ENCODE measurements around the gene LRIG1.

LRIG1 gene

DNA sequence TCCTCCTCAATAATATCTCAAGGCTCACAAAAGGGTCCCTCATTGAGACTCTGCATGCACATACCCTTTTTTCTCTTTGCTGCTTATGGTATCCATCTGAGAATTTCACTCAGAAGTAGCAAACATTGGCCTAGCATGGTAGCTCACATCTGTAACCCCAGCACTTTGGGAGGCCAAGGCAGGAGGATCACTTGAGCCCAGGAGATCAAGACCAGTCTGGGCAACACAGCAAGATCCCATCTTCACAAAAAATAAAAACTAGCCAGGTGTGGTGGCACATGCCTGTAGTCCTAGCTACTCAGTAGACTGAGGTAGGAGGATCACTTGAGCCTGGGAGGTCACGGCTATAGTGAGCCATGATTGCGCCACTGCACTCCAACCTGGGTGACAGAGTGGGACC is 11.7 kb downstream of the LRIG1 start:
- DNase-seq (ENCODE audit: low read depth in 2 of 2): no peak

GRCh38 chr3:66488492-66488891 is 12.3 kb downstream of the LRIG1 start:
- no peak for DNase-seq (ENCODE audit: low read depth in 2 of 2)

GRCh38 chr3:66487465-66487864 is 13.4 kb downstream of the LRIG1 start:
- no peak for DNase-seq (ENCODE audit: low read depth in 2 of 2)

GRCh38 chr3:66486646-66487045 is 14.2 kb downstream of the LRIG1 start:
- DNase-seq (ENCODE audit: low read depth in 2 of 2): no peak

GRCh38 chr3:66486202-66486601 is 14.6 kb downstream of the LRIG1 start:
- DNase-seq (ENCODE audit: low read depth in 2 of 2): no peak

DNA sequence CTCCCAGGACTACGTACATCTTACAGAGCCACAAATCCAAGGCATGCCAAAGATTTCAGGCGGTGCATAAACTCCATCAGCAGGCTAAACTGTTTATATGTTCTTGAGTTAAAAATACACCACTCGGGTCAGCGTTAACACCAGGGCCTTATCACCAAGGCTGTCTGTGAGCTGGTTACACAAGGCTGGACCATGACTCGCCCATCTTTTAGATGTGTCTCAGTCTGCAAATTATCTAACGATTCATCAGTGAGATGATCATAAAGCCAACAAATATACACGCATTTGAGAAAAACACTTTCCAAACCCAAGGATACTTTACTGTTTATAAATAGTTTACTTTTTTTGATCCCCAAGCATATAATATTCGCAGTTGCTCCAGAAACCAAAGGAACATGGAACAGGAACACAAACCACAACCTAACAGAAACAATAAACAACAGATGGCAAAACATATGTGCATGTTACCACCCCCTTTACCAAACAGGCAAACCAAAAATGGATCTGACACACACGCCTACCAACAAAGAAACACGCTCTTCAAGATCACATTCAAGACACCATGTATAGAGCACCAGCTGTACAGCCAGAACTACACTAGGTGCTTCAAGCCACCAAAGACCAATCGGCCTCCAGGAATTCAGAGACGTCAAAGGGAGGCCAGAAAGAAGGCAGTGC is 15.4 kb downstream of the LRIG1 start:
- no peak for DNase-seq (ENCODE audit: low read depth in 2 of 2)

DNA sequence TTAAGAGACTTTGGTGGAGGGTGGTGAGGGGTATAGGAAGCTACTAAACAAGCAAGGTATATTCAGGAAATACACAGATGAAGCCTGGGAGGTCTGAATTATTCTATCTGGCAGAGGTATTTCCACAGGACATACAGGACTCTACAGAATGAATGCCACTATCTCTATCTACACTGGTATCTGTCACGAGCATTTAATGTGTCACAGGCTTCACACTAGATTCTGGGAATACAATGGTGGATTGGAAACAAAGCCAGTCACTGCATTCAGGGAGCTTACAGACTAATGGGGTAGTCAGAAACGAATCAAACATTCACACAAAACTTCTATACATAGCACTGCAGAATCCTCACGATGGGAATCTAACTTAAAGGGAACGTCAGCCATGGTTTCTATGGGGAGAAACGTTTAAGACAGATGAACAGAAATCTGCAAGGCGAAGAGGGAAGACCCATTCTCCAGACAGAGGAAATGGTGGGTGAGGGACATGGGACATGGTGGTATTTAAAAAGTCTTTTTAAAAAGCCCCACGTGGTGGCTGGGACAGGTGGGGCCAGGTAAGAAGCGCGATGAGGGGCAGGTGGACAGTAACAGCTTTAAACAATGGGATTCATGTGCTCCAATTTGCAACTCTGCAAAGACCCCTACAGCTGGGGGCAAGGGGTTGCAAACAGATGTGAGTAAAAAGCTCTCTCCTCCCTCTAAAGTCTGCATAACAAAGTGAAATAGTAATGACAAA is 16.5 kb downstream of the LRIG1 start:
- no peak for DNase-seq (ENCODE audit: low read depth in 2 of 2)

DNA sequence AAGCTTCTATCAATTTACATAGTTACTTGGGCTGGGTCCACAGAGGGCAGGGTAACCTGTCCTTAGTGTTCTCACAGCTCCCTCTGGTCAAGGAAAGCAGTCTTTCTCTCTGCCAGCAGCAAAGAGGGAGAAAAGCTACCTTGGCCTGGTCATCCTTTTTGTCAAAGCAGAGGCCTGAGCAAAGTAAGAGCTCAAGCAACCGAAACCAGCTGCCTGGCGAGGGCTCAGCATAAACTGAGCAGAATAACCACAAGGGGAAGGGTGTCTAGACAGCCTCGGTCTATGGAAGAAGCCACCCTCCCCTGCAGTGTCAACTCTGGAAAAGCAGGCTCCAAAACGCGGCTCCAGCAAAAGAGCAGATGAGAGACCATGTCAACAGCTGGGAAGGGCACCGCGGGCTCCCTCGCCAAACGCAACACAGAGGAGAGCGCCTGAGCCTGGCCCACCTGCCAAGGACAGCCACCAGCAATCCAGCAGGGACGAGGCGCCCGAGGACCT is 17.4 kb downstream of the LRIG1 start:
- no peak for DNase-seq (ENCODE audit: low read depth in 2 of 2)

GRCh38 chr3:66483006-66483405 is 17.8 kb downstream of the LRIG1 start:
- DNase-seq (ENCODE audit: low read depth in 2 of 2): no peak

- DNase-seq (ENCODE audit: low read depth in 2 of 2): no peak
Measured at GRCh38 chr3:66482018-66482404, 18.8 kb downstream of the LRIG1 start.

DNA sequence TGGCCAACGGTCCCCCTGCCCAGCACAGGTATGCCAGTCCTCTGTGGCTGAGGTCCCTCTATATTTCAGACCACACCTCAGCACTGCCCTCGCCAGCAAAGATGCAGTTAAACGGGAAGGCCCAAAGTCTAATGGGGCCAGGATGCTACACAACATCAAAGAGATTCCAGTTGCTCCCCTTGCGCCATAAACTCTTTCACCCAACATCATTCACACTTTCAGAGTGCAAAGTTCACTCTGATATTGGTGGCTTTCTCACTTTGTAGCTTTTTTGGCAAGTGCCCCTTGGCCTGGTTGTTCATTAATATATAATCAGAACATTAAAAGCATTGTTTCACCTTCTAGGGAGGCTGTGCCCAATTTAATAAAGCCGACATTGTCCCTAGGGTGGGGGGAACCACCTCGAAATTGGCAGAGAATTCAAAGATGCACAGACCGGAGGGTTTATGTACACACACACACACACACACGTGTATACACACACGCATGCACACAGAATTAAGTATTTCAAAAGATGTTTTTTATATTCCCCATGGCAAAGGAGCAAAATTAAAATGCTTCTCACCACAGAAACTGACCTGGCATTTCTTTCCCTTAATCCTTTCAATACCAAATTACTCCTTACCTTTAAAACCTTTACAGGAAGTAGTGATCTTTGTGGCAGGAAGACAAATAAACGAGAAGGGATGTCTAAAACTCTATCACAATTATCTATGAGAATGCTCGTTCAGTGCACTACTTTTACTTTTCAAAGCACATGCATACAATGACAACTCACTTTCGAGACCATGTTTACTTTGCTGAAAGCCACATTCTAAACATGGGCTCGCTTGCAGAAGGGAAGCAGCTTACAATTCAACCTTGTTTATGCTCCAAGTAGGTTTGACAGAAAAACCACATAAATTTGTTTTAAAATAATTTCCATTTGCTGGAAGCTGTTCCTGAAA is 19.5 kb downstream of the LRIG1 start:
- no peak for DNase-seq (ENCODE audit: low read depth in 2 of 2)

DNA sequence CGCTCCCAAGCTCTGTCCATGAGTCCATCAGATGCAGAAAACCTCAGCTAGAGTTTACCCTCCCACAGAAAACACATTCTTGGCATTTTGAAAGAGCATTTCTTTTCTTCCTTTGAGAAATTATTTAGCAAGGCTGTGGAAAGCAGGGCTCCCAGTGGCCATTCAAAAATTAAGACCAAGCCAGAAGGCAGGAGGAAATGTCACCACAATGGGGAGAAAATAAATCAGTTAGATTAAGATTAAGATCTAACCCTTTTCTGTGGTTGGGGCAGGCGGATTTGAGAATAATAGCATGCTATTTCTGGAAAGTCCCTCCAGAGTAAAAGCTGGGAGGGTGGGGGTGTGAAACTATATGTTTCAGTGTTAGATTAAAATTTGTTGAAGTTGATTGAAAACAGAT is 20.2 kb downstream of the LRIG1 start:
- no peak for DNase-seq (ENCODE audit: low read depth in 2 of 2)

DNA sequence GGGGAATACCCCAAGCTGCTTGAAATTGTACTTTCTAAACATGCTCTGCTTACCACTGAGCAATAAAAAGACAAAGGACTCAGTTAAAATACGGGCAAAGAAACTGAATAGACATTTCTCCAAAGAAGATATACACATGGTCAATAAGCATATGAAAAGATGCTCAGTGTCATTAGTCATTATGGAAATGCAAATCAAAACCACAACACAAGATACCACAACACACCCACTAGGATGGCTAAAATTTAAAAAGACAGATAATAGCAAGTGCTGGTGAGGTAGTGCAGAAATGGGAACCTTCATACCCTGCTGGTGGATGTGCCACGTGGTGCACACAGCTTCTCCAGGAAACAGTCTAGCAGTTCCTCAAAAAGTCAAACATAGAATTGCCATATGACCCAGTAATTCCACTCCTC is 21.3 kb downstream of the LRIG1 start:
- DNase-seq (ENCODE audit: low read depth in 2 of 2): no peak

DNA sequence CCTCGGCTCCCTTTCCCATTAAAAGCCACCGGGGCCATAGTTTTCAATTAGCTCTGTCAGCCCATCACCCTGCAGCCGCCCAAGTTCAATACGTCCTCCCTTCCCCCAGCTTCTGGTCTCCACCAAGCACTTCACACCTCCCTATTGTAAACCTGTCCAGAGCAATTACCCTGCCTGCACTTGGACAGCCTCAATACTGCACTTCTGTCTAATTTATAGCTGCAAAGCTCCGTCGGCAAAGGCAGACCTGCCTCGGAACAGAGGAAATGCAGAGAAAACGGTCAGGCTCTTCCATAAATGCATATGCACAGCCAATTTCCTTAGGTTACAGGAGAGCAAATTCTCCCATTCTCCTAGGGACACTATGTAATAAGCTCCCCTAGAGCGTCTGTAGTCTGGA is 21.9 kb downstream of the LRIG1 start:
- DNase-seq (ENCODE audit: low read depth in 2 of 2): no peak

DNA sequence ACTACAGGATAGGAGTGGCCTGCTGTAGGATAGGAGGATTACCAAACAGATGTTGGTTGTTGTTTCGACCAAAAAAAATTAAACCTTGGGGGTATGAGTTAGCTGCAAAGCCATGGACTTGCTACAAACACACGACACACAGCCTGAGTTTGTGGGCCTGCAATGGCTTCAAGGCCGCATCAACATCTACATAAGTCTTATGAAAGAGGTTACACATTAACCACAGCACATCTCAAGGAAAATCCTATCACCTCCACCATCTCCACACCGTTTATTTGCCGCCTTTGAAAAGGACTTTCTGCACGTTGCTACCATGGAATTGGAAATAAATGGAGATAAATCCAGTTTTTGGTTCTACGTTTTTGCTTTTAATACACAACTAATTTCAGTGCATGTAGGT is 23.0 kb downstream of the LRIG1 start:
- no peak for DNase-seq (ENCODE audit: low read depth in 2 of 2)

DNA sequence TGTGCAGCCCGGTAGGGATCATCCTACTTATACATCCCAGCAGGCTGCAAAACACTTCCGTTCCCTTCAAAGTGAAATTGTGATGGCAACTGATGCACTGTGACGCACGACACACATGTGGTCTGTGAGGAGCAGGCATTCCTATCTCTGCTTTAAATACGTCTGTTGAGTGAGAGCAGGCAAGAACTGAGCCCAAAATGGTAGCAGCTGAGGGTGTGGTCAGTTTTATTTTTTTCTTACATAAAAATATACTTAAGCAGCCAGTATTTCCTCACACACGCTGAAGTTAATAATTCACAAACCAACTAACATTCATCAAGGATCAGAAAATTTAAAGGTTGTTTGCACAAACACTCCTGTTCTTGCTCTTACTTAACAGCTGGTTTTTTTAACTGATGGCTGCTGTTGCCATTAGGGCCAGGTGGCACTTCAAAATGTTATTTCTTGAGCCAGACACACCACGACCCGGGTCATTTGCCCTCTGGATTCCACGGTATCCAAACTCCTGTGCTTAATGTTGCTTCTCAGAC is 23.9 kb downstream of the LRIG1 start:
- DNase-seq (ENCODE audit: low read depth in 2 of 2): no peak

DNA sequence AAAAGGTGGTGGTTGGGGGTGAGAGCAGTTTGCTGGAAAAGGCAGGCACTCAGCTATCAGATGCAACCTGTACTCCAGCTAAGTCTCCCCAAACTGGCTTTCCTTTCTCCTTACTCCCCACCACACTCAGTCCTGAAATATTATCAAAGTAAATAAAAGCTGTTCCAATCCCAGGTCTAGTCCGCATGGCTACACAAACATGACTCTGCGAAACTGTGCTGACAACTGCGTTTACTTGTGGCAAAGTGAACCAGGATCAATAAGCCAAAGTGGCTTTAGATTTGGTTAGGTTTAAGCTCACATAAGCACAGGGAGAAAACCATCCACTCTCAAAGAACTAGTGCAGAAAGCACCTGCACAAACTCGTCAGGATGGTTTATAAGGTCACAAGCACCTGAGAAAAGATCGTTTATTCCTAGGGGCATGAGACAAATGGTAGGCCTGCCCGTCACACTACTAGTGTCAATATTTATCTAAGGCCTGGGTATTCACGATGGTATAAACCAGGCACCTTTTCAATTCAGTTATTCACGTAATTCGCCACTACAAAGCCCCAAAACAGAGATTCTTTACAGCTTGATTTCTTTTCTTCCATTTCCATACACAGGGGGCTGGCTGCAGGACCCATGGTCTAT is 25.3 kb downstream of the LRIG1 start:
- no peak for DNase-seq (ENCODE audit: low read depth in 2 of 2)

DNA sequence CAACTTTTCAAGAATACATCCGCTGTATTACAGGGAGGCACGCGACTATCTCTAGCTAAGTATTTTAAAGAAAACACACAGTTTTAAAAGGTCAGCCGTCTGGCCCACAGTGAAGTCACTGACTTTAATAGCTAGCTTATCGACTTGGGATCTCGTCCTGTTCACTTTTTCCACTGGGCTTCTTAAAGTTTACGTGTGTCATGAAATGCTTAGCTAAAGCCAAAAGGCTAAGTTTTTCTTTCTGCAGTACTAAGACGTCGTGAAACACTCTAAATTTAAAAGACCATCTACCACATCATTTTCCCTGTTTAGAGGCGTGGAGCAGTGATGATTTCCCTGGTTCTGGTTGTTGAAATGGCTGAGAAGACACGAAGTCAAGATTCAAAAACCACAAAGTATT is 27.1 kb downstream of the LRIG1 start:
- peak in 1 of 2 donors; percentile 30 for DNase-seq (ENCODE audit: low read depth in 2 of 2)

DNA sequence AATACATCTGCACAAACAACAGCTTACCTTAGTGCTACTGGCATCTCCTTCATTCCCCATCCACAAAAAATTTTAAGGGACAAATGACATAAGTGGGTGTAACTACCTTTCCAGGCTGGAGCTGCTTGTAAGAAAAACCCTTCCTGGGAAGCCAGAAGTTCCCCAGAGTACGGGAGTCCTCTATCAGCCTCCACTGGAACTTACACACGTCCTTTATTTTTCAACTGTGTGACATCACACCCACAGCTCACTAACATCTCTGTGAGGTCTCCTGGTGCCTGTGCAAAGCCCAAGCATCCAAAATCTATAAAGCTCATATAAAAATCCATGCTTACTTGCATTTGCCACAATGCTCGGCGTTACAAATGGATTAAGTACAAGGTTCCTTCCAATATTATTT is 27.6 kb downstream of the LRIG1 start:
- DNase-seq (ENCODE audit: low read depth in 2 of 2): no peak

DNA sequence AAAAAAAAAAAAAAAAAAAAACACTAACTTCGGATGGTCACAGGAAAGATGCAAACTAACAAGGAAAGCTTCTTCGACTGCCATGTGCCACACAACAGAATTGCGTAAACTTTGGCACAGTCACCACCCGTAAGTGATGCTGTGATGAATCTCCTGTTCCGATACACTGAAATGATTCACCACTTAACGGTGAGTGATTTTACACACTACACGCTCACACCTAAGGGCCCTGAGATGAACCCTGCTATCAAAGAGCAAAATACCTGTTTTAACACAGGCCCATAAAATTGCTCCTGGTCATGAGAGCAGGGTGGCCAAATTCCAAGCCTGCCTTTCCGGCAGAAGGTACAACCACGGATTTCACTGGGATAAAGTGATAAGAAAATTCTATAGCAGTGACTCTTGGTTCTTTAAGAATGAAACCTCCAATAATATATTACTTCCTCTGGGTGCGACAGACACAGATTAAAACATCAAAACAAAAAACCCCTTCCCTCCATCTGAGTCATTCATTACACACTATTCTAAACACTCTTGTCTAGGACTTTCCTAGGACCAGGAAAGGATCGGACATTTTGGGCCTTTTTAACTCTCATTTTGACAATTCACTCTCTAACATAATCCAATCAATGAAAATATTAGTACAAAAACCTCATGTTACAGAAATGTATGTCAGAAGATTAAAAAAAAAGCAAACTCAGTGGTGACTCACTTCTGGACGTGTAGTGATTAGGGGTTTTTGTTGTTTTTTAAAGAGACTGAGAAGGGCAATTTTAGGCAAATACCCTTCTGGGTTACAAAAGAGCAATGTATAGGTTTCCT is 28.3 kb downstream of the LRIG1 start:
- DNase-seq (ENCODE audit: low read depth in 2 of 2): no peak
